Endothelial cell of umbilical vein (primary cell): ENCODE measurements around the gene UBE2E1. TPM values are rescaled to one million over a fixed set of nuclear protein-coding genes. Genes with fewer than 3 reads are reported as not detected.

Experiments used
- BruUV-seq: library from RNA; stranded (reverse); fragments of 400-500 nt; replicated peaks from 2 replicates; lab custom pipeline; 2021; lab: Mats Ljungman, UMichigan
- CTCF ChIA-PET: fragments of 300-600, 350-600 bp; sonication (Branson Sonifier 250); formaldehyde crosslinking; loops from one replicate; lab custom pipeline; 2021; ENCODE audit warnings: antibody characterized with exemption, inconsistent platforms; lab: Charles Lee
- POLR2A ChIA-PET: fragments of 300-600, 350-600 bp; sonication (Branson Sonifier 250); formaldehyde crosslinking; loops from one replicate; lab custom pipeline; 2021; ENCODE audit warnings: antibody characterized with exemption, inconsistent platforms; lab: Charles Lee
- DNase-seq: peaks from one replicate; pipeline ENCODE4 v3.0.0-alpha.2; 2011; ENCODE audit warnings: low read depth, low spot score
- FAIRE-seq: peaks from 2 replicates; lab custom pipeline; 2011; peaks lifted over from hg19 to GRCh38; lab: Jason Lieb, UNC
- H2AFZ ChIP-seq: 2 replicates; pipeline ENCODE4 v1.6.0; 2012; ENCODE audit warnings: low read depth, low read length, control low read depth, inconsistent platforms
- H3K27ac ChIP-seq: 2 replicates; pipeline ENCODE4 v1.5.1; 2011; ENCODE audit warnings: low read depth, mild to moderate bottlenecking, control low read depth, low read length, moderate library complexity; ENCODE audit not compliant: insufficient read depth
- H3K27me3 ChIP-seq, 2 experiments: 2 replicates each; pipeline versions ENCODE4 v1.6.0 to v1.6.1; 2011; ENCODE audit warnings: low read length in 2 of 2, mixed read lengths in 1 of 2; ENCODE audit not compliant: control insufficient read depth in 2 of 2, insufficient read depth in 2 of 2
- H3K36me3 ChIP-seq, 2 experiments: 2 replicates in 1 of 2; 3 replicates in 1 of 2; pipeline ENCODE4 v1.5.1; 2011; ENCODE audit warnings: low read length in 2 of 2, mild to moderate bottlenecking in 1 of 2, moderate library complexity in 1 of 2; ENCODE audit not compliant: control insufficient read depth in 2 of 2, insufficient read depth in 2 of 2; ENCODE audit errors: extremely low read depth in 1 of 2
- H3K4me1 ChIP-seq: 3 replicates; pipeline ENCODE4 v1.5.1; 2011; ENCODE audit warnings: mild to moderate bottlenecking, low read length; ENCODE audit not compliant: control insufficient read depth, insufficient read depth; ENCODE audit errors: extremely low read depth
- H3K4me2 ChIP-seq: 2 replicates; pipeline ENCODE4 v1.6.1; 2011; ENCODE audit warnings: low read length, control low read depth, mixed read lengths; ENCODE audit not compliant: insufficient read depth
- H3K4me3 ChIP-seq, 3 experiments: fragments of 200-600 bp in 1 of 3; sonication (generic), shearing (Covaris generic) in 1 of 3; replicated peaks in 1 of 3; 2 replicates each; pipeline ENCODE4 v1.5.1; 2011 to 2016; ENCODE audit warnings: control low read depth in 3 of 3, low read length in 3 of 3, mild to moderate bottlenecking in 2 of 3, inconsistent platforms in 1 of 3, low read depth in 1 of 3, moderate library complexity in 1 of 3; ENCODE audit not compliant: insufficient read depth in 1 of 3
- H3K79me2 ChIP-seq: 2 replicates; pipeline ENCODE4 v1.6.0; 2012; ENCODE audit warnings: low read length, inconsistent platforms; ENCODE audit not compliant: control insufficient read depth, insufficient read depth
- H3K9ac ChIP-seq: replicated peaks from 2 replicates; pipeline ENCODE3; 2011; ENCODE audit warnings: low read length, control low read depth; ENCODE audit not compliant: insufficient read depth; ENCODE audit errors: extremely low read depth
- H3K9me1 ChIP-seq: replicated peaks from 3 replicates; pipeline ENCODE4 v1.6.0; 2011; ENCODE audit warnings: mild to moderate bottlenecking, low read length; ENCODE audit not compliant: control insufficient read depth, insufficient read depth; ENCODE audit errors: extremely low read depth
- H3K9me3 ChIP-seq: replicated peaks from 2 replicates; pipeline ENCODE4 v1.5.1; 2012; ENCODE audit warnings: low read length, inconsistent platforms; ENCODE audit not compliant: control insufficient read depth, insufficient read depth
- H4K20me1 ChIP-seq: replicated peaks from 2 replicates; pipeline ENCODE3; 2011; ENCODE audit warnings: mild to moderate bottlenecking, low read length; ENCODE audit not compliant: control insufficient read depth, insufficient read depth; ENCODE audit errors: extremely low read depth
- EZH2 ChIP-seq: IDR thresholded peaks from 2 replicates; pipeline ENCODE4 v1.6.1; 2012; ENCODE audit warnings: borderline replicate concordance, low read depth, mild to moderate bottlenecking, moderate library complexity, low read length, inconsistent platforms; ENCODE audit not compliant: severe bottlenecking
- FOS ChIP-seq: IDR thresholded peaks from 2 replicates; pipeline ENCODE4 v1.6.1; 2011; ENCODE audit warnings: mild to moderate bottlenecking, low read length, moderate library complexity, borderline replicate concordance; ENCODE audit not compliant: insufficient read depth
- GATA2 ChIP-seq: IDR thresholded peaks from 2 replicates; pipeline ENCODE4 v1.7.0; 2011; ENCODE audit warnings: low read depth, mild to moderate bottlenecking, moderate library complexity, mixed read lengths, low read length; ENCODE audit not compliant: insufficient read length, insufficient read depth
- JUN ChIP-seq: IDR thresholded peaks from 2 replicates; pipeline ENCODE4 v1.6.1; 2011; ENCODE audit warnings: borderline replicate concordance, low read depth; ENCODE audit not compliant: insufficient read length, insufficient read depth
- POLR2A ChIP-seq: IDR thresholded peaks from 2 replicates; pipeline ENCODE4 v1.6.1; 2012; ENCODE audit warnings: low read depth, mild to moderate bottlenecking, control low read depth, low read length
- POLR2AphosphoS5 ChIP-seq: IDR thresholded peaks from 2 replicates; pipeline ENCODE4 v1.6.1; 2012; ENCODE audit warnings: low read depth, mild to moderate bottlenecking, control low read depth, low read length, moderate library complexity; ENCODE audit not compliant: insufficient read depth
- dilution Hi-C: fragments of 300-500 bp; cut with MboI; formaldehyde crosslinking; loops from one replicate; pipeline ENCODE4 v1.15.0; 2019; ENCODE audit warnings: low sequenced_read_pairs; ENCODE audit not compliant: extremely low pct_ligation_motif_present
- intact Hi-C: fragments of 100-400 bp; cut with micrococcal nuclease; formaldehyde crosslinking; loops from one replicate; pipeline ENCODE4 v1.10.0; 2022
- polyA plus RNA-seq, 4 experiments: library from polyadenylated mRNA; depleted of rRNA in 3 of 4; stranded (reverse) in 3 of 4; unstranded in 1 of 4; fragments of >200 nt; gene quantifications; 2 replicates each; pipeline versions ENCODE4 v1.2.1 to v1.2.3, GENCODE V29; 2011 to 2012; ENCODE audit warnings: missing spikeins in 1 of 4
- total RNA-seq: library from RNA; stranded (reverse); gene quantifications from 2 replicates; pipeline ENCODE4 v1.2.3, GENCODE V29; 2021
- TF ChIP-seq, protein P1 (sequence below), 2 donors: IDR thresholded peaks; 1 replicate in 1 of 2; 2 replicates in 1 of 2; pipeline ENCODE4 v1.5.1; 2011; ENCODE audit warnings: low read length in 2 of 2, mild to moderate bottlenecking in 2 of 2, moderate library complexity in 2 of 2, control low read depth in 1 of 2, inconsistent platforms in 1 of 2, low read depth in 1 of 2; ENCODE audit not compliant: insufficient read depth in 1 of 2; ENCODE audit errors: extremely low read depth in 1 of 2
- TF ChIP-seq, protein P2 (sequence below): IDR thresholded peaks from 2 replicates; pipeline ENCODE4 v1.6.1; 2011; ENCODE audit not compliant: insufficient read depth, insufficient read length

Gene UBE2E1
- total and polyA plus RNA-seq, 2 donors (not counting 3 experiments of a cell fraction or from before 2014, with no cell fraction given): 72.7 to 114 TPM

DNA sequence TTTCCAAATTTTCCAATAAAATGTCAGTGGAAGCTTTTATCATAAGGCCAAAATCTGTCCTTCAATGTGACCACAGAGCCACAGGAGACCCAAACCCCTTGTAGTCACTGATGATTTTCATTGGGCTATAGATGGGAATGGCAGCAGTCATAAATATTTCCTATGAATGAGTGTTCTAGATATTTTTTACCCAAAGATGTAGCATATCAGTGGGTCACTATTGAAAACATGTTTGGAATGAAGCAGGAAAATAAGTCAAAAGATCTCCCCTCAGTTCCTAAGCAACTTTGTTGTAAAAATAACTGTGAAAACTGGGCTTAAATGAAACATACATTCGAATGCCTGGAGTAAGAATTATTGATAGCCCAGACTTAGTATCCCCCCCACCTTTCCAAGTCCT is 62.1 kb downstream of the UBE2E1 start:
- intact Hi-C loops (no loop called here), dilution Hi-C loops (no loop called here)
- TF ChIP-seq FOS (no peak), POLR2AphosphoS5 (no peak), POLR2A (no peak), JUN (no peak), EZH2 (no peak), GATA2 (no peak)
- TF ChIP-seq, protein P1, sequence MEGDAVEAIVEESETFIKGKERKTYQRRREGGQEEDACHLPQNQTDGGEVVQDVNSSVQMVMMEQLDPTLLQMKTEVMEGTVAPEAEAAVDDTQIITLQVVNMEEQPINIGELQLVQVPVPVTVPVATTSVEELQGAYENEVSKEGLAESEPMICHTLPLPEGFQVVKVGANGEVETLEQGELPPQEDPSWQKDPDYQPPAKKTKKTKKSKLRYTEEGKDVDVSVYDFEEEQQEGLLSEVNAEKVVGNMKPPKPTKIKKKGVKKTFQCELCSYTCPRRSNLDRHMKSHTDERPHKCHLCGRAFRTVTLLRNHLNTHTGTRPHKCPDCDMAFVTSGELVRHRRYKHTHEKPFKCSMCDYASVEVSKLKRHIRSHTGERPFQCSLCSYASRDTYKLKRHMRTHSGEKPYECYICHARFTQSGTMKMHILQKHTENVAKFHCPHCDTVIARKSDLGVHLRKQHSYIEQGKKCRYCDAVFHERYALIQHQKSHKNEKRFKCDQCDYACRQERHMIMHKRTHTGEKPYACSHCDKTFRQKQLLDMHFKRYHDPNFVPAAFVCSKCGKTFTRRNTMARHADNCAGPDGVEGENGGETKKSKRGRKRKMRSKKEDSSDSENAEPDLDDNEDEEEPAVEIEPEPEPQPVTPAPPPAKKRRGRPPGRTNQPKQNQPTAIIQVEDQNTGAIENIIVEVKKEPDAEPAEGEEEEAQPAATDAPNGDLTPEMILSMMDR (IDR thresholded peaks at IDR 0.05; ENCODE audit: extremely low read depth in 1 of 2, insufficient read depth in 1 of 2, low read depth in 1 of 2, low read length in 2 of 2): no peak
- TF ChIP-seq, protein P2, sequence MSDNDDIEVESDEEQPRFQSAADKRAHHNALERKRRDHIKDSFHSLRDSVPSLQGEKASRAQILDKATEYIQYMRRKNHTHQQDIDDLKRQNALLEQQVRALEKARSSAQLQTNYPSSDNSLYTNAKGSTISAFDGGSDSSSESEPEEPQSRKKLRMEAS: no peak
- no peak overlapping the region for H2AFZ ChIP-seq
- no peaks in the 10 kb centered on the region for H3K9me3 ChIP-seq
- FAIRE-seq: no peak
- no peak overlapping the region for H3K4me3 ChIP-seq
- peaks cover 38% of the 10 kb centered on the region for H3K4me1 ChIP-seq
- no peaks in the 10 kb centered on the region for H3K9me1 ChIP-seq
- peaks cover 41% of the 10 kb centered on the region for H3K79me2 ChIP-seq
- ChIA-PET CTCF (no interaction called here), POLR2A (no interaction called here)
- H3K27me3 ChIP-seq: no peaks in the 10 kb centered on the region
- no peak overlapping the region for H3K4me2 ChIP-seq
- H4K20me1 ChIP-seq: no peaks in the 10 kb centered on the region
- no TSS peak for BruUV-seq
- H3K36me3 ChIP-seq: no peaks in the 10 kb centered on the region
- H3K27ac ChIP-seq: no peak overlapping the region
- no peak for DNase-seq
- no peak overlapping the region for H3K9ac ChIP-seq
